Measurements from ENCODE around the gene FAM117A.

- TF ChIP-seq MAFK (IDR thresholded peaks at IDR 0.05; ENCODE audit: low read depth, low read length) (no peak), RAD21 (IDR thresholded peaks at IDR 0.05; ENCODE audit: low read length) (no peak), CTCF (conservative IDR thresholded peaks at IDR 0.05; ENCODE audit: low read depth, low read length) (no peak), ELK1 (IDR thresholded peaks at IDR 0.05; ENCODE audit: borderline replicate concordance, low read depth, low read length) (no peak), CEBPB (IDR thresholded peaks at IDR 0.05; ENCODE audit: low read depth, low read length) (no peak), POLR2A (IDR thresholded peaks at IDR 0.05; ENCODE audit: low read depth, low read length) (no peak)
Observed at GRCh38 chr17:49705254-49705653, 58.7 kb downstream of the FAM117A start.
